GM12864 (cell line): ENCODE data around the gene LMAN2L.
"Not testable (repeated sequence)": the region's sequence is repeated elsewhere in the genome, so short reads cannot be mapped to it uniquely, and the experiment has no call there.

Experiments
- DNase-seq: peaks from one replicate; pipeline ENCODE4 v3.0.0-alpha.2; 2011; ENCODE audit warnings: low read depth
- H3K4me3 ChIP-seq: 2 replicates; pipeline ENCODE4 v1.5.1; 2011; ENCODE audit warnings: mild to moderate bottlenecking, low read depth, low read length, control low read depth
- TF ChIP-seq, protein P1 (sequence below): IDR thresholded peaks from 2 replicates; pipeline ENCODE4 v1.5.1; 2011; ENCODE audit warnings: low read depth, mild to moderate bottlenecking, moderate library complexity, low read length, control low read depth, inconsistent platforms; ENCODE audit errors: missing control alignments

LMAN2L gene

DNA sequence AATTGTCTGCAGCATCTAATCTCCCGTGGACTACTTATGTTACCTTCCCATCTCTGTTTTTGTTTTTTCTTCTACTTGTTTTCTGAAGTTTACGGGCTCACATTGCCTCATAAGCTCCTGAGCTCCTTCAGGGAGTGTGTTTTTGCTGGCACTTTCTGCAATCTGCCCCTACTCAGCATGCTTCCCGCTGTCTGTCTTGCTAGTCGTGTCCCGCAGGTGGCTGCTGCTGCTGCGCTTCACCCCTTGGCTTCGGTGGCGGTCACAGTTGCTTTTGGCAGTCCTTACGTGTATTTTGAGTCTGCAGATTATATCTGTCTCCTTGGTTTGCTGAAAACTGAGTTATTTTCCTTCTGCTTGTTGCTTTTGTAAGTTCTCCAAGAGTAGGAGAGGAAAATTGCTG, 60.0 kb downstream of the LMAN2L start:
- TF ChIP-seq, protein P1, sequence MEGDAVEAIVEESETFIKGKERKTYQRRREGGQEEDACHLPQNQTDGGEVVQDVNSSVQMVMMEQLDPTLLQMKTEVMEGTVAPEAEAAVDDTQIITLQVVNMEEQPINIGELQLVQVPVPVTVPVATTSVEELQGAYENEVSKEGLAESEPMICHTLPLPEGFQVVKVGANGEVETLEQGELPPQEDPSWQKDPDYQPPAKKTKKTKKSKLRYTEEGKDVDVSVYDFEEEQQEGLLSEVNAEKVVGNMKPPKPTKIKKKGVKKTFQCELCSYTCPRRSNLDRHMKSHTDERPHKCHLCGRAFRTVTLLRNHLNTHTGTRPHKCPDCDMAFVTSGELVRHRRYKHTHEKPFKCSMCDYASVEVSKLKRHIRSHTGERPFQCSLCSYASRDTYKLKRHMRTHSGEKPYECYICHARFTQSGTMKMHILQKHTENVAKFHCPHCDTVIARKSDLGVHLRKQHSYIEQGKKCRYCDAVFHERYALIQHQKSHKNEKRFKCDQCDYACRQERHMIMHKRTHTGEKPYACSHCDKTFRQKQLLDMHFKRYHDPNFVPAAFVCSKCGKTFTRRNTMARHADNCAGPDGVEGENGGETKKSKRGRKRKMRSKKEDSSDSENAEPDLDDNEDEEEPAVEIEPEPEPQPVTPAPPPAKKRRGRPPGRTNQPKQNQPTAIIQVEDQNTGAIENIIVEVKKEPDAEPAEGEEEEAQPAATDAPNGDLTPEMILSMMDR = no peak
- DNase-seq = no peak
- no peak overlapping the region for H3K4me3 ChIP-seq

DNA sequence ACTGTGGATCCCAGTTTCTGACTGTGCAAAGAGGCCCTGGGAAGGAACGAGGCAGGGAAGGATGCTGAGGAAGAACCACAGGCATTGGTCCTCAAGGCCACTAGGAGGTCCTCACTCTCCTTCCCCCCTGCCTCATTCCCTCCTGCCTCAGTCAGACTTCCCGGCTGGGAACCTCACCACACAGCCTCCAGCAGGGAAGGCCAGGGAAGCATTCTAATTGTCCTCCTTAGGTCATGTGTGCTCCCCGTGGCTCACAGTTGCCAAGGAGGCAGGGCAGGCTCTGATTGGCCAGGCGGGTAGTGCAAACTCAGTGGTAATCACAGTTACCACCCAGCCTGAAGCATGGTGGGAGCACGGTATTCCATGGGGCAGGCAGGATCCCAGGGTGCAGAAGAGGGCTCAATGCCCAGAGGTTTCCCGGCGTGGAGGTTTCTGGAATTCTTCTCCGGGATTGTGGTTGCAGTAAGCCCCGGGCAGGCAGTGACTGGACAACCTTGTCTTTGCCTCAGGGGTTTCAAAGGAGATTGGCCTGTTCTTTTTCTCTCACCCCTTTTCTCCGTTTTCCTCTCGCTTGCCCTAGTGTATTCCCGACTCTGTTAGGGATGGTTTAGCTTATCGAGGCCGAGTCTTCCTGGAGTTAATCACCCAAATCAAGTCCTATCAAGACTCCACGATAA, 70.2 kb downstream of the LMAN2L start:
- DNase-seq = no peak
- H3K4me3 ChIP-seq = no peak overlapping the region
- TF ChIP-seq, protein P1 = no peak

DNA sequence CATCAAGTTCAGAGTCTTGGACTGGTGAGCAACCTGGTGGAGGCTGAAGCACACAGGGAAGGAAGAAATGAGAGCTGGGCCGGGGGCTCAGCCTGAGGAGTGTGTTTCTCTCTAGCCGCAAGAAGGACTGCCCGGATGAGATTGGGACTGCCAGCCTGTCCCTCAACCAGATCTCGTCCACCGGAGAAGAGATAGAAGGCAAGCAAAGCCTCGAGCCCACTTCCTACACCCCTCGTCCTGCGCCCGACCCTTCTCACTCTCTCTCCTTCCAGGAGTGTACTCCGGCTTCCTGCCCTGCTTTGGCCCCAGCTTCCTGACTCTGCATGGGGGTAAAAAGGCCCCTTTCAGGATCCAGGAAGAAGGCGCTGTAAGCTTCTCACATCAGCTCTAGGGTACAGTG, 71.1 kb downstream of the LMAN2L start:
- H3K4me3 ChIP-seq = no peak overlapping the region
- TF ChIP-seq, protein P1 = no peak
- no peak for DNase-seq

DNA sequence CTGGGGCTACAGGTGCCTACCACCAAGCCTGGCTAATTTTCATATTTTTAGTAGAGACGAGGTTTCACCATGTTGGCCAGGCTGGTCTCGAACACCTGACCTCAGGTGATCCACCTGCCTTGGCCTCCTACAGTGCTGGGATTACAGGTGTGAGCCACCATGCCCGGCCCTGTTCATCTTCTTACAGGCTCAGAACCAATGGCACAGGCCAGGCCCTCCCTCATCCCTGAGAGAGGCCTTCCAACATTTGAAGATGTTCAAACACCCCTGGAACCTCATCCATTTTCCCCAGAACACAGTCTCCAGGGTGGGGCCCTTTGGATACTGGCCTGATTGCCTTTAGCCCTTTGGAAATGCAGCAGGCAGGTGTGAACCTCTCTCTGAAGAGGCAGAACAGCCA, 74.1 kb downstream of the LMAN2L start:
- not testable (repeated sequence) for H3K4me3 ChIP-seq, DNase-seq

DNA sequence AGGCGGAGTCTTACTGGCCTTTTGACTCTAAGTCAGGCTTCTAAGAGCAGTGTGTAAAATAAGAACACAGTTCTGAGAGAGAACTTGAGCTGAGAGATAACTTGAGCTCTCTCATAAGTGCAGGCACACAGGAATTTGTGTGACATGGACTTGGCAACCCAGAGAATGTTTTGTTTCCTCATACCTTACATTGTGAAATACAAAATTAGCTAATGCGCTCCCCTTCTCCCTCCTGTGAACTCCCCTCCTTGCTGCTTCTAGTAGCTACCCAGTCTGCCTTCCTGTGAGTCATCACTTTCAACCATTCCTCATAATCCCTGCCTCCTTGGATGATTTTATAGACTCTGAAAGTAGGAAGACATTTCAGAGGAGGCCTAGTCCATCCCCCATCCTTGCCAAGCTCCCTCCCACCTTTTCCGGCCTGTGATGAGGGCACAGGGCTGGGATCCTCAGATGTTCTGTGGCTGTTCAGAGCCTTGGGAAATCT, 74.7 kb downstream of the LMAN2L start:
- TF ChIP-seq, protein P1 = no peak
- H3K4me3 ChIP-seq = no peak overlapping the region
- DNase-seq = no peak

DNA sequence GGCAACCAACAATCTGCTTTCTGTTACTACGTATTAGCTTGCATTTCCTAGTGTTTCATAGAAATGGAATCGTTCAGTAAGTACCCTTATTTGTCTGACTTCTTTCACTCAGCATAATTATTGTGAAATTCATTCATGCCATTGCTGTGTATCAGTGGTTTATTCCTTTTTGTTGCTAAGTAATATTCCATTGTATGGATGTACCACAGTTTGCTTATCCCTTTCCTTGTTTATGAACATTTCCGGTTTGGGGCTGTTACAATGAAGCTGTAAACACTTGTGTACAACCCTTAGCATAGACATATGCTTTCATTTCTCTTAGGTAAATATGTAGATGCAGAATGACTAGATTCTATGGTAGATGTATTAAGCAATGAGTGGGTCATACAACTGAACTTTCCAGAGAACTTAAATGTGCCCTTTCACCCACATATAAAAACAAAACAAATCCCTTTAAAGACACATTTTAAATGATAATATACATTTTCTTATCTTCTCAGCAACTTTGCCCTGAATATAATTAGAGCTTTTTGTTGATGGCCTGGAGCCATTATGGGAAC, 75.4 kb downstream of the LMAN2L start:
- no peak for DNase-seq
- TF ChIP-seq, protein P1 = no peak
- H3K4me3 ChIP-seq = no peak overlapping the region

DNA sequence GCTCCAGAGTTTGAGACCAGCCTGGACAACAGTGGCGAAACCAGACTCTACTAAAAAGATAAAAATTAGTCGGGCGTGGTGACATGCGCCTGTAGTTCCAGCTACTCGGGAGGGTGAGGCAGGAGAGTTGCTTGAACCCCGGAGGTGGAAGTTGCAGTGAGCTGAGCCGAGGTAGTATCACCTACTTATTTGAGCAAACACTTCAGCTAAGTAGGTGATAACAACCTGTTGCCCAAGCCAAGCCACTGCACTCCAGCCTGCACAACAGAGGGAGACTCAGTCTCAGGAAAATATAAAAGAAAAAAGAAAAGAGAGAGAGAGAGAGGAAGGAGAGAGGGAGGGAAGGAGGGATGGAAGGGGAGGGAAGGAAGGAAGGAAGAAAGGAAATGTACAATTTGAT, 76.0 kb downstream of the LMAN2L start:
- no peak overlapping the region for H3K4me3 ChIP-seq
- TF ChIP-seq, protein P1 = no peak
- DNase-seq = no peak
